Tibial artery (tissue), 4 donors: ENCODE results near the gene LRP1B.

Source experiments
- DNase-seq, 2 donors: peaks; one replicate each; pipeline ENCODE4 v3.0.0-alpha.2; 2019
- H3K27ac ChIP-seq, 2 donors: fragments of 200-600 bp; sonication (generic) in 1 of 2; 1 replicate in 1 of 2; 2 replicates in 1 of 2; pipeline ENCODE4 v1.5.1; 2018 to 2019; ENCODE audit warnings: mild to moderate bottlenecking in 1 of 2
- H3K27me3 ChIP-seq, 2 donors: fragments of 200-600 bp; sonication (generic) in 1 of 2; one replicate each; pipeline versions ENCODE4 v1.5.1 to v1.6.0; 2016 to 2019
- H3K36me3 ChIP-seq, 3 donors: fragments of 200-600 bp; sonication (generic) in 2 of 3; one replicate each; pipeline ENCODE4 v1.5.1; 2016 to 2019; ENCODE audit warnings: mild to moderate bottlenecking in 2 of 3
- H3K4me1 ChIP-seq, 4 donors: fragments of 200-600 bp; sonication (generic) in 2 of 4; 1 replicate in 3 of 4; 2 replicates in 1 of 4; pipeline ENCODE4 v1.5.1; 2016 to 2019
- H3K4me3 ChIP-seq, 2 donors: fragments of 200-600 bp; sonication (generic) in 1 of 2; 1 replicate in 1 of 2; 2 replicates in 1 of 2; pipeline ENCODE4 v1.5.1; 2018 to 2019; ENCODE audit warnings: mild to moderate bottlenecking in 2 of 2
- H3K9me3 ChIP-seq, 3 donors: fragments of 200-600 bp; sonication (generic) in 1 of 3; one replicate each; pipeline ENCODE4 v1.5.1; 2016 to 2019
- intact Hi-C: fragments of 100-400 bp; cut with DNase I; formaldehyde crosslinking; loops from one replicate; pipeline ENCODE4 v1.15.0; 2023; ENCODE audit warnings: low total_unique reads
- TF ChIP-seq, protein P1 (sequence below), 2 experiments: fragments of 200-600 bp in 1 of 2; fragments of 450-650 bp in 1 of 2; IDR thresholded peaks; one replicate each; pipeline ENCODE4 v1.5.1; 2017 to 2019; ENCODE audit warnings: antibody characterized with exemption in 2 of 2, mild to moderate bottlenecking in 1 of 2, moderate library complexity in 1 of 2

The LRP1B gene

GRCh38 chr2:141569941-141570340 is 560.9 kb downstream of the LRP1B start:
- no peaks in the 10 kb centered on the region for H3K36me3 ChIP-seq
- H3K9me3 ChIP-seq = no peaks in the 10 kb centered on the region
- H3K4me3 ChIP-seq = no peak overlapping the region
- H3K27ac ChIP-seq = no peak overlapping the region
- H3K27me3 ChIP-seq = no peaks in the 10 kb centered on the region
- DNase-seq = no peak
- TF ChIP-seq, protein P1, sequence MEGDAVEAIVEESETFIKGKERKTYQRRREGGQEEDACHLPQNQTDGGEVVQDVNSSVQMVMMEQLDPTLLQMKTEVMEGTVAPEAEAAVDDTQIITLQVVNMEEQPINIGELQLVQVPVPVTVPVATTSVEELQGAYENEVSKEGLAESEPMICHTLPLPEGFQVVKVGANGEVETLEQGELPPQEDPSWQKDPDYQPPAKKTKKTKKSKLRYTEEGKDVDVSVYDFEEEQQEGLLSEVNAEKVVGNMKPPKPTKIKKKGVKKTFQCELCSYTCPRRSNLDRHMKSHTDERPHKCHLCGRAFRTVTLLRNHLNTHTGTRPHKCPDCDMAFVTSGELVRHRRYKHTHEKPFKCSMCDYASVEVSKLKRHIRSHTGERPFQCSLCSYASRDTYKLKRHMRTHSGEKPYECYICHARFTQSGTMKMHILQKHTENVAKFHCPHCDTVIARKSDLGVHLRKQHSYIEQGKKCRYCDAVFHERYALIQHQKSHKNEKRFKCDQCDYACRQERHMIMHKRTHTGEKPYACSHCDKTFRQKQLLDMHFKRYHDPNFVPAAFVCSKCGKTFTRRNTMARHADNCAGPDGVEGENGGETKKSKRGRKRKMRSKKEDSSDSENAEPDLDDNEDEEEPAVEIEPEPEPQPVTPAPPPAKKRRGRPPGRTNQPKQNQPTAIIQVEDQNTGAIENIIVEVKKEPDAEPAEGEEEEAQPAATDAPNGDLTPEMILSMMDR (IDR thresholded peaks at IDR 0.05) = no peak
- no peaks in the 10 kb centered on the region for H3K4me1 ChIP-seq
- intact Hi-C loops = no loop called here

DNA sequence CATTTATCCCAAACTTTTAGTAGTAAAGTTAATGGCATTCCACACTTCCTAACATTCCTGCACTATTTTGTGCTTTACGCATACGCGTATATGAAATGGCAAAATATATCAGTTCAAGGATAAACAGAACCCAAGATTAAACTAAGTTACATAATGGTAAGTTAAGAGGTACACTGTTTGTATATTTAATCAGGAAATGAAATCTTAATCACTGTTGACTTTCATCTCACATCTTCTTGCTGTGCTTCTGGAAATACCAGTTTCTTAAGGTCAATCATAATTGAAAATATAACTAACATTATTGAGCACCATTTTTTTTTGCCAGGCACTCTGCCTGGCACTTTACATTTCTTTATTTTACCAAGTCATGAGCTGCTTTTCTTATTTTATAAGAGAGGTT is 565.2 kb downstream of the LRP1B start:
- intact Hi-C loops = no loop called here
- no peaks in the 10 kb centered on the region for H3K9me3 ChIP-seq
- TF ChIP-seq, protein P1 (IDR thresholded peaks at IDR 0.05) = no peak
- no peaks in the 10 kb centered on the region for H3K4me1 ChIP-seq
- no peak overlapping the region for H3K27ac ChIP-seq
- H3K4me3 ChIP-seq = no peak overlapping the region
- DNase-seq = no peak
- H3K36me3 ChIP-seq = no peaks in the 10 kb centered on the region
- no peaks in the 10 kb centered on the region for H3K27me3 ChIP-seq

DNA sequence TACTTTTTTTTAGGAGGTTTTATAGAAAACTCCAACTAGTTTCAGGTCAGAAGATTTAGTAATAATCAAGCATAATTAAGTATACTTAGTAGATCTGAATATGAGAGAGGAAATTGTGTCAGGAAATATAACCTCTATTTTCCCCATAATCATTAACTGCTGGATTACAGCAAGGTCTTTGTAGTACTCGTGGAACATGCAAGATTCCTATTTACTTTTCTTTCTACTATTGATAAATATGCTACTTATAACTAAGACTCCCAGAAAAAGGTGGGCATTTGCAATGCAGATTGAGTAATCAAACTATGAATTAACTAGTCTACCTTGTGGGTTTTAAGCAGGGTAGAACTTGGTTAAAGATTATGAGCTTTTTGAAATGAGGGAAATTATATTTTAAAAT is 570.1 kb downstream of the LRP1B start:
- H3K27me3 ChIP-seq = no peaks in the 10 kb centered on the region
- intact Hi-C loops = no loop called here
- DNase-seq = no peak
- no peak overlapping the region for H3K27ac ChIP-seq
- no peaks in the 10 kb centered on the region for H3K36me3 ChIP-seq
- TF ChIP-seq, protein P1 (IDR thresholded peaks at IDR 0.05) = no peak
- no peak overlapping the region for H3K4me3 ChIP-seq
- H3K9me3 ChIP-seq = no peaks in the 10 kb centered on the region
- no peaks in the 10 kb centered on the region for H3K4me1 ChIP-seq

GRCh38 chr2:141557329-141558095 is 573.3 kb downstream of the LRP1B start:
- DNase-seq = no peak
- intact Hi-C loops = no loop called here
- H3K4me3 ChIP-seq = no peak overlapping the region

DNA sequence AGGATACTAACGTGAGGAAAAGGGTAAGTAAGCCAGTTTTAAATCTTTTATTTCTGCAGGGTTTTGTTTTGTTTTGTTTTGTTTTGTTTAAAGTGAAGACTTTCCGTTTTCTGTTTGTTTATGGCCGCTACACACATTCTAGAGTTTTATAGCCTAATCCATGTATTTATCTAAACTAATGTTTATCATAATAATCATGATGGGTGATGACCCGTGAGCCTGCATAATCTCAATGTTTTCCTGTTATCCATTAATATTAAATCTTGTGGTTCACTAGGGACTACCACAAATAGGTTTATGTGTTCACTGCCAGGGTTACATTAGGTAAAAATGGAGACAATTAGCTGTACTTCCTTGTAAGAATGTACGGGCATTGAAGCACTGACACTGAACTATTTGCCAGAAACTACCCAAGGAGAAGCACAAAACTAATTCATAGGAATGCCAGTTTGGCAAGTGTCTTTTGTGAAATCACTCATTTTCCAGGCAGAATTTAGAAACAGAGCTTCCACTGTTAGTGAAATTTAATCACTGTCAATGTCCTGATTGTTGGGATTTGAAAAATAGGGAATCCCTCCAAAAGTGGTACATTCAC is 574.8 kb downstream of the LRP1B start:
- Histone ChIP-seq H3K36me3 (no peaks in the 10 kb centered on the region), H3K9me3 (no peaks in the 10 kb centered on the region), H3K27ac (no peak overlapping the region), H3K27me3 (no peaks in the 10 kb centered on the region), H3K4me3 (no peak overlapping the region), H3K4me1 (no peaks in the 10 kb centered on the region)
- intact Hi-C loops = no loop called here
- no peak for DNase-seq
- TF ChIP-seq, protein P1 (IDR thresholded peaks at IDR 0.05) = no peak

More at GRCh38 chr2:141557329-141558095, 573.3 kb downstream of the LRP1B start:
- Histone ChIP-seq H3K9me3 (no peaks in the 10 kb centered on the region), H3K27me3 (no peaks in the 10 kb centered on the region), H3K36me3 (no peaks in the 10 kb centered on the region), H3K4me1 (no peaks in the 10 kb centered on the region), H3K27ac (no peak overlapping the region)
- TF ChIP-seq, protein P1 (IDR thresholded peaks at IDR 0.05) = no peak
